HG03432 (cell line): ENCODE data around the gene KCNT1.
"Not testable (repeated sequence)": the region's sequence is repeated elsewhere in the genome, so short reads cannot be mapped to it uniquely, and the experiment has no call there.

Source experiments
- ATAC-seq: cut with Tn5 transposase; IDR thresholded peaks from one replicate; pipeline ENCODE4 v1.9.1; 2021; ENCODE audit warnings: mild to moderate bottlenecking, moderate library complexity; ENCODE audit not compliant: unreplicated experiment

Gene KCNT1

GRCh38 chr9:135672786-135673185 is 29.2 kb upstream of the KCNT1 start:
- not testable (repeated sequence) for ATAC-seq

DNA sequence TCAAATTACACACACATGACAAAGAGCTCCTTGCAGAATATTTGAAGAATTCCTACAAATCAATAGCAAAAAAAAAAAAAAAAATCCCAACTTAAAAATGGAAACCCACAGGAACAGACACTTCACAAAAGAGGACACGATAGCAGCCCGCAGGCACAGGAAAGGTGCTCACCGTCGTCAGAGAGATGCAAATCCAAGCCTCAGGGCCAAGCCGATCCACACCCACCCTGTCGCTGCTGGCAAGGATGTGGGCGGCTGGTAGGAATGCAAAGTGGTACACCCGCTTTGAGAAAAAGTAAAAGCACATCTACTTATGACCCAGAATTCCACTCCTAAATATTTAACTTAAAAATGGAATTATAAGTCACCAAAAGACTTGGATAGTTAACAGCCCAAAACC is 28.0 kb upstream of the KCNT1 start:
- ATAC-seq: no peak

GRCh38 chr9:135674977-135675376 is 27.0 kb upstream of the KCNT1 start:
- ATAC-seq: no peak

DNA sequence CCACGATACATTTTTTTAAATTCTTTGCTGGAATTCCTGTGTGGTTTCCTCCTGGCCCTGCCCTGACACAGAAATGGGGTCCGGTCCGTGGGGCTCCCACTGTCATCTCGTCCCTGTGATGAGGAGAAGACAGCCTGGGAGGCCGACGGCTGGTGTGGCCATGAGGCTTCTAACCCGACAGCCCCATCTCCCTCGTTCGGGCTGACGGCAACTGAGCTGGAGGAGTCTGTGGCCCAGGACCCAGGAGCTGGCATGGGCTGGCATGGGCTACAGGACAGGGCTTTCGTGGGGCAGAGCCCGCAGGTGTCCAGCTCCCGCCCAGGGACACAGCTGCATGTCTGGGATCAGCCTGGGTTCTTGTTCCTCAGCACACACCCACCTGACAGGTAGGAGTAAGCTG is 25.1 kb upstream of the KCNT1 start:
- no peak for ATAC-seq

GRCh38 chr9:135677641-135678168 is 24.3 kb upstream of the KCNT1 start:
- ATAC-seq: no peak

DNA sequence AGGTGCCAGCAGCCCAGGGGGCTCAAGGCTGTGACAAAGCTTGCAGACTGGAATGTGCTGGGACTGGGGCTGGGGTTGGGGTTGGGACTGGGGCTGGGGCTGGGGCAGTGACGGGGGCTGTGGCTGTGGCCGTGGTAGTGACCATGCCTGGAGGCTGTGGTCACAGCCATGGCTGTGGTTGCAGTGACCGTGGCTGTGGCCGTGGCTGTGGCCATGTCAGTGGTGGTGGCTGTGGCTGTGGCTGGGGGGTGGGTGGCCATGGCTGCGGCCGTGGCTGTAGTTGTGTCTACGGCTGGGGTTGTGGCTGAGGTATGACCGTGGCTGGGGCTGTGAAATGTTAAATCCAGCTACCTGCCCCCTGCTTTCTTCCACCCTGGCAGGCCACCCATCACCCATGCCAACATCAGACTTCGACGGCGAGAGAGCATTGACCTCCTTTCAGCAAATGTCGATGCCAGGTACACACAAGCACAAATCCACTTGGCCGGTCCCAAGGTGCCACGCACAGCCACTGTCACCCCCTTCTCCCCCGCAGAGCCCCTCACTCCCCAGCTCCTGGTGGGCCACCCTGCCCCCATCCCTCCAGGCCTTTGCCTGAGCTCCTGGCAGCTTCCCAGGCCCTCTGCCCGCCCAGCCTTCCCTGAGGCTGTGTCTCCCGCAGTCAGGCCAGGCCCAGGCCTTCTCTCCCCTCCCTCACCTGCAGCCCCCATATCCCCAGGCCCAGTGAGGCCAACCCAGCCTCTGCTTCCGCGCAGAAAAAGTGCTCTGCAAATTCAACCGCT is 23.6 kb upstream of the KCNT1 start:
- no peak for ATAC-seq

DNA sequence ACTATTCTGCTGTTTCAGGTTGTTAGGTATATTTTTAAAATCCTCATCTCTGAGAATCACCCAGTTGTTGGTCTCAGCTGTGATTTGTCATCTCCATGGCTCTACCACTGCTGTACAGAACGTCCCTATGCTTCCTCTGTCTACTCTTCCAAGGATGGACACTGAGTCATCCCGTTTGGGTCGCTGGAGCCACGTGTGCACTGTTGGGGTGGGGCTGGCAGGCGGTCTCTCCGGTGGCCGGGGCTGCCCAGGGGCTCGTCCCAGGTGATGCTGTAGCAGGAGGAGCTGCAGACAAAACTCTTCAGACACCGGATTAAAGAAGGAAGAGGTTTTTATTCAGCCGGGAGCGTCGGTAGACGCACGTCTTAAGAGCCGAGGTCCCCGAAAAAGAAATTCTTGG is 21.9 kb upstream of the KCNT1 start:
- ATAC-seq: no peak

GRCh38 chr9:135681161-135681560 is 20.8 kb upstream of the KCNT1 start:
- no peak for ATAC-seq

GRCh38 chr9:135683401-135684034 is 18.5 kb upstream of the KCNT1 start:
- ATAC-seq: no peak

GRCh38 chr9:135684691-135685090 is 17.3 kb upstream of the KCNT1 start:
- ATAC-seq: no peak

DNA sequence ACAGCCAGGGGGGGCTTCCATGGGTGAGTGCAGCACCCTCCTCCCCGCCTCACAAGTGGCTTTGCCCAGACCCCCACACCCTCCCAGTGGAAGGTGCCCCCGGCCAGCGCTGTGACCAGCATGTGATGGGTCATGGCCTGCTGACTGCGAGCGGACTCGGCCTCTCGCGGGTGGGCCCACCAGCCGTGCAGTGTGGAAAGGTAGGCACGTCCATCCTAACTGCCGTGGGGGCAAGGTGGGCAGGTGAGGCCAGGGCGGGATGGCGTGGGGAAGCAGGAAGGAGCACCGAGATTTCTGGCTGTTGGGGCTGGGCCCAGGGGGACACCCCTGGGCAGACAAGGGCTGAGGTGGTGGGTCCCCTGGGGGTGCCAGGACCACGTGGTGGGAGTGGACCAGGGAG is 14.8 kb upstream of the KCNT1 start:
- ATAC-seq: no peak

- ATAC-seq: no peak
Measured at GRCh38 chr9:135689011-135689410, 13.0 kb upstream of the KCNT1 start.

GRCh38 chr9:135690836-135691570 is 11.0 kb upstream of the KCNT1 start:
- no peak for ATAC-seq

GRCh38 chr9:135692410-135692809 is 9.6 kb upstream of the KCNT1 start:
- no peak for ATAC-seq

DNA sequence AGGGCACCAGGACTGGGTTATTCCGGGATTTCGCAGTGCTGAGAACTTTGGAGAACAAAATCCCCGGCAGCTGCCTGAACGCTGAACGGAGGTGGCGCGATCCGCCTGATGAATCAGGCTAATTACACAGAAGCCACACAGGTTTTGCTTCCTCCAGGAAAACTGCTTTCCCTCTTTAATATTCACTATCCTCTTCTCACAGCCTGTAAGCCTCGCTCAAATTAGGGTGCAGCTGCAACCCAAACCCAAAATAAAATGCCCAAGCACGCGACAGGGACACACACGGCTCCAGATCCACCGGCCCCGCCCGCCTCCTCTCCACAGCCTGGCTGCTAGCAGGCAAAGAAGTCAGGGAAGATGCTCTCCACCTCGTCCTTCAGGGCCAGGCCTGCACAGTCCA is 8.7 kb upstream of the KCNT1 start:
- no peak for ATAC-seq

GRCh38 chr9:135693771-135694170 is 8.2 kb upstream of the KCNT1 start:
- ATAC-seq: no peak

GRCh38 chr9:135694414-135694813 is 7.6 kb upstream of the KCNT1 start:
- ATAC-seq: no peak

DNA sequence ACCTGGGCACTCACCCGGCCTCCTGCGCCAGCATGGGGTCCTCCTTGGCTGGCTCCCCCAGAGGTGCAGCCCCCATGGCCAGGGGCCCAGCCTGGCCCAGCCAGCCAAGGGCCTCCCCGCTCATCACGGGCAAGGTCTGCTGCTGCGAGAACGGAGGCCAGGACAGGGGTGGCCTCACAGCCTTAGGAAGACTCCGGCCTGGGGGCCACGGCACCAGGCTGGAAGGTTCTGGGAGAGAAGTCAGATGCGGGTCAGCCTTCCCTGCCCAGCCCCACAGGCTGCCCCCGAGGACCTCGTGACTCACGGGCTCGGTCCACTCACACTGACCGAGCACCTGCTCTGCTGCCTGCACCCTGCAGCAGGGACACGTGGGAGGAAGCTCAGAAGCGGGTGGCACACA is 6.9 kb upstream of the KCNT1 start:
- ATAC-seq: no peak

- no peak for ATAC-seq
Measured at GRCh38 chr9:135695642-135696041, 6.3 kb upstream of the KCNT1 start.

DNA sequence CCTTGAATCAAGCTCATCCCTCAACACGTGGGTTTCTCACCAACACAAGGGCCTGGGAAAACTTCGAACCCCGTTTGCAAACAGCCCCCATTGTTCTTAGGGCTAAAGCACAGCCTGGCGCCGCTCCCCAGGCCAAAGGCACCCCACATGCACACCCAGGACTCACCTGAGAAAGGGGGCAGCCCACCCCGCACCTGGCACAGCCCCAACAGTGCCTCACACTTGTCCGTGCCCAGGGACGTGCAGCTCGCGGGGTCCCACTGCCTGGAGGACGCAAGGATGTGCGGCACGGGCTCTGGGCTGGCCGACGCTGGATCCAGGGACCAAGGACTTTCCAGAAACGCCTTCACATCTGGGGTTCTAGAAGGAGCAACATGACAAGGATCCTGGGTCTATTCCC is 5.5 kb upstream of the KCNT1 start:
- ATAC-seq: no peak

DNA sequence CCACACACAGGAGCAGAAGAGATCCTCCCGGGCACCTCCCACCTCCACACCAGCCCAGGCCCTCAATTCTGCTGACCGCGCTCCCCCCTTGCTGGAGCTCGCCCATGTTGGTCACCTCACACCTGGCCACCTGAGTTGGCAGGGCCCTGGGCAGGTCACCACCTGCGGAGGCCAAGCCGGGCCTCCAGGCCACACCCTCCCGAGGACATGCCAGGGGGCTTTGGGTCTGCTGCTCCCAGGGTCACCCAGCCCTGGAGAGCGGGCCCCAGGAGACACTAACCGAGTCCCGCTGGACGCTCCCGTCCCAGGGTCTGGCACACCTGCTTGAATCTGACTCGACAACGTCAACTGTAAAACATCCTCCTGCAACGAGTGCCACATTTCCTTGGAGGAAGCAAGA is 4.8 kb upstream of the KCNT1 start:
- ATAC-seq: no peak

GRCh38 chr9:135698236-135698635 is 3.7 kb upstream of the KCNT1 start:
- ATAC-seq: no peak
